Gastrocnemius medialis (tissue), 4 donors: Measurements from ENCODE around the gene TCP10L. TPM values are rescaled to one million over a fixed set of nuclear protein-coding genes. Genes with fewer than 3 reads are reported as not detected.

ENCODE experiments used
- ATAC-seq, 2 donors: fragments of 150-250 bp; one replicate each; pipeline ENCODE4 v1.9.1; 2016
- DNase-seq, 2 donors: peaks; one replicate each; pipeline ENCODE4 v3.0.0-alpha.2; 2019
- H3K27ac ChIP-seq, 4 donors: fragments of 200-600 bp; sonication (generic); 1 replicate in 1 of 4; 2 replicates in 3 of 4; pipeline ENCODE4 v1.5.1; 2016 to 2018; ENCODE audit warnings: mild to moderate bottlenecking in 2 of 4, moderate library complexity in 1 of 4
- H3K27me3 ChIP-seq, 3 donors: fragments of 200-600 bp; sonication (generic) in 2 of 3; 1 replicate in 1 of 3; 2 replicates in 2 of 3; pipeline versions ENCODE4 v1.5.1 to v1.6.0; 2016 to 2019; ENCODE audit warnings: mild to moderate bottlenecking in 1 of 3, moderate library complexity in 1 of 3
- H3K36me3 ChIP-seq, 2 donors: fragments of 200-600 bp; sonication (generic) in 1 of 2; one replicate each; pipeline ENCODE4 v1.5.1; 2017 to 2018
- H3K4me1 ChIP-seq, 2 donors: fragments of 200-600 bp; sonication (generic) in 1 of 2; one replicate each; pipeline ENCODE4 v1.5.1; 2016 to 2017; ENCODE audit warnings: mild to moderate bottlenecking in 2 of 2
- H3K4me3 ChIP-seq, 4 donors: fragments of 200-600 bp; sonication (generic) in 3 of 4; 1 replicate in 1 of 4; 2 replicates in 3 of 4; pipeline ENCODE4 v1.5.1; 2016 to 2019; ENCODE audit warnings: mild to moderate bottlenecking in 2 of 4
- H3K9me3 ChIP-seq, 3 donors: fragments of 200-600 bp; sonication (generic) in 2 of 3; 1 replicate in 1 of 3; 2 replicates in 2 of 3; pipeline ENCODE4 v1.5.1; 2016 to 2019
- CTCF ChIP-seq, 5 experiments: fragments of 450-650 bp in 3 of 5; fragments of 200-600 bp in 2 of 5; sonication (generic) in 2 of 5; IDR thresholded peaks in 4 of 5; conservative IDR thresholded peaks in 1 of 5; 1 replicate in 4 of 5; 2 replicates in 1 of 5; pipeline ENCODE4 v1.5.1; 2016 to 2019; ENCODE audit warnings: antibody characterized with exemption in 5 of 5, mild to moderate bottlenecking in 3 of 5, moderate library complexity in 3 of 5
- POLR2A ChIP-seq, 2 donors: fragments of 450-650 bp; IDR thresholded peaks; one replicate each; pipeline ENCODE4 v1.6.1; 2017; ENCODE audit warnings: antibody characterized with exemption in 2 of 2, mild to moderate bottlenecking in 2 of 2, moderate library complexity in 2 of 2
- in situ Hi-C, 4 donors: fragments of 200-750 bp; cut with MboI; loops; one replicate each; pipeline versions ENCODE4 v1.15.0 to v1.8.0; 2017; ENCODE audit warnings: low sequenced_read_pairs in 4 of 4
- intact Hi-C: fragments of 100-400 bp; cut with DNase I; formaldehyde crosslinking; loops from one replicate; pipeline ENCODE4 v1.15.1; 2023; ENCODE audit warnings: low total_unique reads
- total RNA-seq, 4 donors: library from RNA; depleted of rRNA; stranded (reverse); fragments of >200 nt; gene quantifications; one replicate each; pipeline versions ENCODE4 v1.1.0 to v1.2.3, GENCODE V29; 2016

TCP10L gene
- total RNA-seq, 4 donors from 2014 or later: 0.19 to 0.36 (median 0.33) TPM

GRCh38 chr21:32554832-32555638 is 30.3 kb downstream of the TCP10L start:
- no peak overlapping the region for H3K27ac ChIP-seq
- in situ Hi-C loops: no loop called here
- ATAC-seq: no peak

GRCh38 chr21:32549886-32550285 is 35.4 kb downstream of the TCP10L start:
- H3K4me3 ChIP-seq: no peak overlapping the region
- no peak for TF ChIP-seq CTCF (IDR thresholded peaks at IDR 0.05 in 4 of 5, conservative IDR thresholded peaks at IDR 0.05 in 1 of 5)
- TF ChIP-seq POLR2A (IDR thresholded peaks at IDR 0.05): no peak
- H3K27ac ChIP-seq: no peak overlapping the region
- H3K9me3 ChIP-seq: no peaks in the 10 kb centered on the region
- DNase-seq: no peak
- ATAC-seq: no peak
- intact Hi-C loops: no loop called here
- no peaks in the 10 kb centered on the region for H3K36me3 ChIP-seq
- no peaks in the 10 kb centered on the region for H3K27me3 ChIP-seq
- in situ Hi-C loops: no loop called here
- H3K4me1 ChIP-seq: no peaks in the 10 kb centered on the region

More at GRCh38 chr21:32554832-32555638, 30.3 kb downstream of the TCP10L start:
- Histone ChIP-seq H3K27me3 (no peaks in the 10 kb centered on the region), H3K9me3 (no peaks in the 10 kb centered on the region), H3K4me1 (no peaks in the 10 kb centered on the region), H3K36me3 (no peaks in the 10 kb centered on the region), H3K4me3 (no peak overlapping the region)
- intact Hi-C loops: no loop called here
- DNase-seq: no peak
- no peak for TF ChIP-seq POLR2A (IDR thresholded peaks at IDR 0.05)
- no peak for TF ChIP-seq CTCF (IDR thresholded peaks at IDR 0.05 in 4 of 5, conservative IDR thresholded peaks at IDR 0.05 in 1 of 5)

- TF ChIP-seq CTCF (IDR thresholded peaks at IDR 0.05 in 4 of 5, conservative IDR thresholded peaks at IDR 0.05 in 1 of 5) (no peak), POLR2A (IDR thresholded peaks at IDR 0.05) (no peak)
These were observed 35.9 kb downstream of the TCP10L start for GRCh38 chr21:32549440-32549839.

GRCh38 chr21:32548978-32549377 is 36.3 kb downstream of the TCP10L start:
- no peaks in the 10 kb centered on the region for H3K36me3 ChIP-seq
- DNase-seq (no peak), ATAC-seq (no peak)
- H3K4me3 ChIP-seq: no peak overlapping the region
- no peak for TF ChIP-seq CTCF (IDR thresholded peaks at IDR 0.05 in 4 of 5, conservative IDR thresholded peaks at IDR 0.05 in 1 of 5)
- TF ChIP-seq POLR2A (IDR thresholded peaks at IDR 0.05): no peak
- in situ Hi-C loops (no loop called here), intact Hi-C loops (no loop called here)
- no peaks in the 10 kb centered on the region for H3K27me3 ChIP-seq
- no peaks in the 10 kb centered on the region for H3K9me3 ChIP-seq
- no peak overlapping the region for H3K27ac ChIP-seq
- no peaks in the 10 kb centered on the region for H3K4me1 ChIP-seq

More at GRCh38 chr21:32549440-32549839, 35.9 kb downstream of the TCP10L start:
- DNase-seq (no peak), ATAC-seq (no peak)
- no peaks in the 10 kb centered on the region for H3K4me1 ChIP-seq
- intact Hi-C loops (no loop called here), in situ Hi-C loops (no loop called here)
- no peaks in the 10 kb centered on the region for H3K36me3 ChIP-seq
- no peaks in the 10 kb centered on the region for H3K9me3 ChIP-seq
- H3K27ac ChIP-seq: no peak overlapping the region
- H3K27me3 ChIP-seq: no peaks in the 10 kb centered on the region
- no peak overlapping the region for H3K4me3 ChIP-seq
